WTC11 (cell line): ENCODE results near the gene ABCC4. TPM values are rescaled to one million over a fixed set of nuclear protein-coding genes. Genes with fewer than 3 reads are reported as not detected.

Experiments
- ATAC-seq: fragments of 200-7000 bp; cut with Tn5 transposase; 2 replicates; pipeline ENCODE4 v1.10.0; 2021; ENCODE audit warnings: mild to moderate bottlenecking, moderate library complexity
- CTCF ChIA-PET: fragments of 300-600 bp; sonication (Branson Sonifier 250); formaldehyde crosslinking; loops from one replicate; lab custom pipeline; 2021; ENCODE audit warnings: antibody characterized with exemption; lab: Charles Lee
- POLR2A ChIA-PET: fragments of 350-600 bp; sonication (Branson Sonifier 250); formaldehyde crosslinking; loops from one replicate; lab custom pipeline; 2021; ENCODE audit warnings: antibody characterized with exemption; lab: Charles Lee
- DNase-seq: peaks from one replicate; pipeline ENCODE4 v3.0.0; 2021; ENCODE audit warnings: low spot score
- H3K27ac Mint-ChIP-seq: 2 replicates; pipeline ENCODE4 v1.8.0; 2021; ENCODE audit warnings: mixed read lengths
- H3K27me3 Mint-ChIP-seq: 2 replicates; pipeline ENCODE4 v1.8.0; 2021; ENCODE audit warnings: low read depth, mild to moderate bottlenecking, moderate library complexity, mixed read lengths
- H3K36me3 Mint-ChIP-seq: 2 replicates; pipeline ENCODE4 v1.8.0; 2021; ENCODE audit warnings: mixed read lengths
- H3K4me1 Mint-ChIP-seq: 2 replicates; pipeline ENCODE4 v1.8.0; 2022; ENCODE audit warnings: mixed read lengths
- H3K4me3 Mint-ChIP-seq: 2 replicates; pipeline ENCODE4 v1.8.0; 2021; ENCODE audit warnings: mild to moderate bottlenecking, moderate library complexity, mixed read lengths
- H3K9me3 Mint-ChIP-seq: 2 replicates; pipeline ENCODE4 v1.8.0; 2021; ENCODE audit warnings: mixed read lengths
- CTCF ChIP-seq: fragments of 200-600 bp; IDR thresholded peaks from 2 replicates; pipeline ENCODE4 v1.8.0; 2022; ENCODE audit warnings: antibody characterized with exemption
- E2F4 ChIP-seq: sonication (generic); formaldehyde crosslinking; IDR thresholded peaks from 2 replicates; pipeline ENCODE4 v1.8.1; 2022; ENCODE audit warnings: low read depth, mild to moderate bottlenecking, moderate library complexity, missing genetic modification reagents, borderline replicate concordance
- ETV6 ChIP-seq: sonication (generic); formaldehyde crosslinking; IDR thresholded peaks from 2 replicates; pipeline ENCODE4 v1.8.1; 2022; ENCODE audit warnings: mild to moderate bottlenecking, missing genetic modification reagents
- GABPB1 ChIP-seq: sonication (generic); formaldehyde crosslinking; IDR thresholded peaks from 2 replicates; pipeline ENCODE4 v1.8.1; 2023; ENCODE audit warnings: mild to moderate bottlenecking, missing genetic modification reagents
- GRHL2 ChIP-seq: fragments of 250-450 bp; sonication (Bioruptor Pico); IDR thresholded peaks from 2 replicates; pipeline ENCODE4 v1.8.0; 2022; ENCODE audit warnings: mild to moderate bottlenecking, moderate library complexity; ENCODE audit not compliant: insufficient replicate concordance, severe bottlenecking
- JAZF1 ChIP-seq: fragments of 250-450 bp; sonication (Bioruptor Pico); IDR thresholded peaks from 2 replicates; pipeline ENCODE4 v1.9.0; 2021; ENCODE audit warnings: moderate library complexity, mild to moderate bottlenecking, inconsistent platforms
- KAT7 ChIP-seq: sonication (generic); formaldehyde crosslinking; IDR thresholded peaks from 2 replicates; pipeline ENCODE4 v1.8.1; 2023; ENCODE audit warnings: missing genetic modification reagents, mild to moderate bottlenecking, borderline replicate concordance
- MXD4 ChIP-seq: fragments of 250-450 bp; sonication (Bioruptor Pico); IDR thresholded peaks from 2 replicates; pipeline ENCODE4 v1.8.0; 2021; ENCODE audit warnings: mild to moderate bottlenecking, moderate library complexity, borderline replicate concordance
- MYBL2 ChIP-seq: sonication (generic); formaldehyde crosslinking; IDR thresholded peaks from 2 replicates; pipeline ENCODE4 v1.8.1; 2023; ENCODE audit warnings: mild to moderate bottlenecking, moderate library complexity, missing genetic modification reagents
- SMAD4 ChIP-seq: sonication (generic); formaldehyde crosslinking; IDR thresholded peaks from 2 replicates; pipeline ENCODE4 v1.8.0; 2022; ENCODE audit warnings: mild to moderate bottlenecking, missing genetic modification reagents
- STAT6 ChIP-seq: sonication (generic); formaldehyde crosslinking; conservative IDR thresholded peaks from 2 replicates; pipeline ENCODE4 v1.8.1; 2023; ENCODE audit warnings: mild to moderate bottlenecking, low read depth, missing genetic modification reagents, moderate library complexity
- TCF7 ChIP-seq: sonication (generic); formaldehyde crosslinking; IDR thresholded peaks from 2 replicates; pipeline ENCODE4 v1.8.0; 2022; ENCODE audit warnings: mild to moderate bottlenecking, low read depth, missing genetic modification reagents, moderate library complexity
- ZBTB21 ChIP-seq: sonication (generic); formaldehyde crosslinking; IDR thresholded peaks from 2 replicates; pipeline ENCODE4 v1.8.1; 2023; ENCODE audit warnings: mild to moderate bottlenecking, missing genetic modification reagents, borderline replicate concordance
- ZNF121 ChIP-seq: sonication (generic); formaldehyde crosslinking; IDR thresholded peaks from 2 replicates; pipeline ENCODE4 v1.8.0; 2023; ENCODE audit warnings: missing genetic modification reagents
- ZNF317 ChIP-seq: sonication (generic); formaldehyde crosslinking; IDR thresholded peaks from 2 replicates; pipeline ENCODE4 v1.8.1; 2023; ENCODE audit warnings: low read depth, mild to moderate bottlenecking, moderate library complexity, missing genetic modification reagents, borderline replicate concordance
- ZNF416 ChIP-seq: fragments of 250-450 bp; sonication (Bioruptor Pico); IDR thresholded peaks from 2 replicates; pipeline ENCODE4 v1.9.0; 2021; ENCODE audit warnings: mild to moderate bottlenecking, inconsistent platforms
- ZNF512 ChIP-seq: sonication (generic); formaldehyde crosslinking; IDR thresholded peaks from 2 replicates; pipeline ENCODE4 v1.8.1; 2022; ENCODE audit warnings: missing genetic modification reagents, borderline replicate concordance
- total RNA-seq: library from RNA; stranded (reverse); gene quantifications from 3 replicates; pipeline ENCODE4 v1.2.3, GENCODE V29; 2021
- TF ChIP-seq, protein P1 (sequence below): fragments of 250-450 bp; sonication (Bioruptor Pico); IDR thresholded peaks from 2 replicates; pipeline ENCODE4 v2.1.2; 2022; ENCODE audit warnings: mild to moderate bottlenecking, moderate library complexity
- TF ChIP-seq, protein P2 (sequence below): sonication (generic); formaldehyde crosslinking; conservative IDR thresholded peaks from 2 replicates; pipeline ENCODE4 v1.8.1; 2022; ENCODE audit warnings: mild to moderate bottlenecking, missing genetic modification reagents

ABCC4 gene
- total RNA-seq, 1 experiment from 2014 or later, result 7.2 TPM

GRCh38 chr13:95154413-95154886, 146.8 kb downstream of the ABCC4 start:
- Mint-ChIP-seq H3K9me3 (no peaks in the 10 kb centered on the region), H3K36me3 (no peaks in the 10 kb centered on the region), H3K27me3 (peaks cover 25% of the 10 kb centered on the region), H3K27ac (no peak overlapping the region), H3K4me1 (peaks cover 41% of the 10 kb centered on the region), H3K4me3 (peak overlapping the region; percentile 30; the same call in 1 of the 2 replicates)
- DNase-seq (no peak), ATAC-seq (no peak)
- no peak for TF ChIP-seq TCF7
- TF ChIP-seq, protein P1, sequence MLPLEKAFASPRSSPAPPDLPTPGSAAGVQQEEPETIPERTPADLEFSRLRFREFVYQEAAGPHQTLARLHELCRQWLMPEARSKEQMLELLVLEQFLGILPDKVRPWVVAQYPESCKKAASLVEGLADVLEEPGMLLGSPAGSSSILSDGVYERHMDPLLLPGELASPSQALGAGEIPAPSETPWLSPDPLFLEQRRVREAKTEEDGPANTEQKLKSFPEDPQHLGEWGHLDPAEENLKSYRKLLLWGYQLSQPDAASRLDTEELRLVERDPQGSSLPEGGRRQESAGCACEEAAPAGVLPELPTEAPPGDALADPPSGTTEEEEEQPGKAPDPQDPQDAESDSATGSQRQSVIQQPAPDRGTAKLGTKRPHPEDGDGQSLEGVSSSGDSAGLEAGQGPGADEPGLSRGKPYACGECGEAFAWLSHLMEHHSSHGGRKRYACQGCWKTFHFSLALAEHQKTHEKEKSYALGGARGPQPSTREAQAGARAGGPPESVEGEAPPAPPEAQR (CRISPR knock-in tag), result no peak
- no peak for TF ChIP-seq ETV6 (CRISPR knock-in tag)
- TF ChIP-seq ZNF512 (CRISPR knock-in tag), result no peak
- no peak for TF ChIP-seq MYBL2 (CRISPR knock-in tag)
- no peak for TF ChIP-seq STAT6 (CRISPR knock-in tag)
- TF ChIP-seq JAZF1 (CRISPR knock-in tag), result no peak
- TF ChIP-seq GABPB1, result no peak
- TF ChIP-seq SMAD4, result no peak
- TF ChIP-seq ZBTB21, result no peak
- TF ChIP-seq KAT7 (CRISPR knock-in tag), result no peak
- TF ChIP-seq E2F4 (CRISPR knock-in tag), result no peak
- no peak for TF ChIP-seq ZNF416 (CRISPR knock-in tag)
- no peak for TF ChIP-seq GRHL2 (CRISPR knock-in tag)
- no peak for TF ChIP-seq CTCF
- no peak for TF ChIP-seq ZNF121 (CRISPR knock-in tag)
- TF ChIP-seq, protein P2, sequence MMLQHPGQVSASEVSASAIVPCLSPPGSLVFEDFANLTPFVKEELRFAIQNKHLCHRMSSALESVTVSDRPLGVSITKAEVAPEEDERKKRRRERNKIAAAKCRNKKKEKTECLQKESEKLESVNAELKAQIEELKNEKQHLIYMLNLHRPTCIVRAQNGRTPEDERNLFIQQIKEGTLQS, result no peak
- no peak for TF ChIP-seq ZNF317 (CRISPR knock-in tag)
- TF ChIP-seq MXD4 (CRISPR knock-in tag), result no peak
- CTCF ChIA-PET, result interaction anchor here (0.6 to 3.3 kb wide), 5 partner anchors 35 to 493 kb away, joined by 3 to 12 read pairs (median 5); no protein-coding TSS in a partner anchor
- POLR2A ChIA-PET, result no interaction called here
